ENCODE results near the gene SLC38A2. TPM values are rescaled to one million over a fixed set of nuclear protein-coding genes. Genes with fewer than 3 reads are reported as not detected.
A peak's percentile ranks its signal among the peaks of the same experiment; 100 is the strongest.

The SLC38A2 gene
- total RNA-seq, 1 experiment from 2014 or later: 381 TPM

- TF ChIP-seq ATF6 (CRISPR knock-in tag; IDR thresholded peaks at IDR 0.05): no peak
- TF ChIP-seq RELA (CRISPR knock-in tag; IDR thresholded peaks at IDR 0.05; ENCODE audit: borderline replicate concordance): no peak
- TF ChIP-seq ATF3 (CRISPR knock-in tag; conservative IDR thresholded peaks at IDR 0.05): no peak
- no peak; the same call in 1 of the 2 replicates for TF ChIP-seq CREB1 (CRISPR knock-in tag; IDR thresholded peaks at IDR 0.05)
- peak; percentile 85 for TF ChIP-seq OVOL2 (CRISPR knock-in tag; IDR thresholded peaks at IDR 0.05; ENCODE audit: borderline replicate concordance)
- TF ChIP-seq SOX15 (CRISPR knock-in tag; IDR thresholded peaks at IDR 0.05): 0 out of 2 replicates have a peak, but pooled peaks have one; percentile 64
- TF ChIP-seq TP53 (CRISPR knock-in tag; IDR thresholded peaks at IDR 0.05): no peak
- no peak for TF ChIP-seq E2F1 (CRISPR knock-in tag; IDR thresholded peaks at IDR 0.05)
- peak; percentile 94 for TF ChIP-seq ZNF425 (CRISPR knock-in tag; conservative IDR thresholded peaks at IDR 0.05)
- no peak for TF ChIP-seq ELF4 (CRISPR knock-in tag; IDR thresholded peaks at IDR 0.05; ENCODE audit: low read depth)
- TF ChIP-seq ZNF512 (CRISPR knock-in tag; IDR thresholded peaks at IDR 0.05; ENCODE audit: borderline replicate concordance): no peak
- TF ChIP-seq E2F5 (CRISPR knock-in tag; IDR thresholded peaks at IDR 0.05): no peak
- TF ChIP-seq ZNF416 (CRISPR knock-in tag; IDR thresholded peaks at IDR 0.05): peak; percentile 93
- TF ChIP-seq KAT7 (CRISPR knock-in tag; IDR thresholded peaks at IDR 0.05; ENCODE audit: borderline replicate concordance): no peak
- no peak for TF ChIP-seq IRF2 (CRISPR knock-in tag; IDR thresholded peaks at IDR 0.05; ENCODE audit: borderline replicate concordance, low read depth)
- no peak for TF ChIP-seq STAT6 (CRISPR knock-in tag; conservative IDR thresholded peaks at IDR 0.05; ENCODE audit: low read depth)
- no peak for TF ChIP-seq ZNF138 (CRISPR knock-in tag; conservative IDR thresholded peaks at IDR 0.05)
- no peak for TF ChIP-seq CTCF (IDR thresholded peaks at IDR 0.05)
- TF ChIP-seq ZNF219 (CRISPR knock-in tag; IDR thresholded peaks at IDR 0.05; ENCODE audit: borderline replicate concordance): no peak
- TF ChIP-seq ZNF532 (CRISPR knock-in tag; IDR thresholded peaks at IDR 0.05; ENCODE audit: borderline replicate concordance): peak; percentile 96
These were observed 14.9 kb downstream of the SLC38A2 start (continued) for GRCh38 chr12:46357438-46358324.
